Activated CD8-positive, alpha-beta T cell treated with anti-CD3 and anti-CD28 coated beads for 36 hours (primary cell): Measurements from ENCODE around the gene SLC34A1. TPM values are rescaled to one million over a fixed set of nuclear protein-coding genes. Genes with fewer than 3 reads are reported as not detected.

Source experiments
- ATAC-seq: fragments of 200-7000 bp; cut with Tn5 transposase; one replicate; pipeline ENCODE4 v1.10.0; 2021; ENCODE audit warnings: mild to moderate bottlenecking, moderate library complexity
- CTCF ChIA-PET: fragments of 350-600 bp; sonication (Branson Sonifier 250); formaldehyde crosslinking; loops from one replicate; lab custom pipeline; 2021; ENCODE audit warnings: antibody characterized with exemption; lab: Charles Lee
- POLR2A ChIA-PET: fragments of 350-600 bp; sonication (Branson Sonifier 250); formaldehyde crosslinking; loops from one replicate; lab custom pipeline; 2021; ENCODE audit warnings: antibody characterized with exemption; lab: Charles Lee
- DNase-seq: peaks from one replicate; pipeline ENCODE4 v3.0.0-alpha.2; 2020
- H3K27ac Mint-ChIP-seq: one replicate; pipeline ENCODE4 v1.8.0; 2021; ENCODE audit warnings: mild to moderate bottlenecking, mixed read lengths
- H3K27me3 Mint-ChIP-seq: one replicate; pipeline ENCODE4 v1.8.0; 2021; ENCODE audit warnings: mixed read lengths
- H3K36me3 Mint-ChIP-seq: one replicate; pipeline ENCODE4 v1.8.0; 2021; ENCODE audit warnings: low read depth, mixed read lengths
- H3K4me1 Mint-ChIP-seq: one replicate; pipeline ENCODE4 v1.8.0; 2021; ENCODE audit warnings: low read depth, mixed read lengths
- H3K4me3 Mint-ChIP-seq: one replicate; pipeline ENCODE4 v1.8.0; 2021; ENCODE audit warnings: mild to moderate bottlenecking, moderate library complexity, mixed read lengths
- H3K9me3 Mint-ChIP-seq: one replicate; pipeline ENCODE4 v1.8.0; 2021; ENCODE audit warnings: mixed read lengths
- intact Hi-C: fragments of 100-400 bp; cut with micrococcal nuclease; formaldehyde crosslinking; loops from one replicate; pipeline ENCODE4 v1.10.0; 2022
- total RNA-seq, 2 experiments: library from RNA; stranded (reverse); gene quantifications; one replicate each; pipeline ENCODE4 v1.2.3, GENCODE V29; 2021
- TF ChIP-seq, protein P1 (sequence below): fragments of 200-600 bp; IDR thresholded peaks from one replicate; pipeline ENCODE4 v1.8.0; 2022; ENCODE audit warnings: antibody characterized with exemption, mild to moderate bottlenecking

SLC34A1 gene
- total RNA-seq, 2 experiments from 2014 or later, result 0.29 to 0.43 TPM

DNA sequence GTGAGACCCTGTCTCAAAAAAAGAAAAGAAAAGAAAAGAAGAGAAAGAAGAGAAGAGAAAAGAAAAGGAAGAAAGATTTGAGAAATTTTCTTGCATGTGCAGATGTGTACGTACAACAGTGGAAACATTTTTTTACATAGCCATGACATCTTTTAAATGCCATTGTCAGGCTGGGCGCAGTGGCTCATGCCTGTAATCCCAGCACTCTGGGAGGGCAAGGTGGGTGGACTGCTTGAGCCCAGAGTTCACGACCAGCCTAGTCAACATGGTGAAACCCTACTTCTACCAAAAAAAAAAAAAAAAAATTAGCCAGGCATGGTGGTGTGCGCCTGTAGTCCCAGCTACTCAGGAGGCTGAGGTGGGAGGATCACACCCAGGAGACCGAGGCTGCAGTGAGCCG is 39.3 kb upstream of the SLC34A1 start:
- TF ChIP-seq, protein P1, sequence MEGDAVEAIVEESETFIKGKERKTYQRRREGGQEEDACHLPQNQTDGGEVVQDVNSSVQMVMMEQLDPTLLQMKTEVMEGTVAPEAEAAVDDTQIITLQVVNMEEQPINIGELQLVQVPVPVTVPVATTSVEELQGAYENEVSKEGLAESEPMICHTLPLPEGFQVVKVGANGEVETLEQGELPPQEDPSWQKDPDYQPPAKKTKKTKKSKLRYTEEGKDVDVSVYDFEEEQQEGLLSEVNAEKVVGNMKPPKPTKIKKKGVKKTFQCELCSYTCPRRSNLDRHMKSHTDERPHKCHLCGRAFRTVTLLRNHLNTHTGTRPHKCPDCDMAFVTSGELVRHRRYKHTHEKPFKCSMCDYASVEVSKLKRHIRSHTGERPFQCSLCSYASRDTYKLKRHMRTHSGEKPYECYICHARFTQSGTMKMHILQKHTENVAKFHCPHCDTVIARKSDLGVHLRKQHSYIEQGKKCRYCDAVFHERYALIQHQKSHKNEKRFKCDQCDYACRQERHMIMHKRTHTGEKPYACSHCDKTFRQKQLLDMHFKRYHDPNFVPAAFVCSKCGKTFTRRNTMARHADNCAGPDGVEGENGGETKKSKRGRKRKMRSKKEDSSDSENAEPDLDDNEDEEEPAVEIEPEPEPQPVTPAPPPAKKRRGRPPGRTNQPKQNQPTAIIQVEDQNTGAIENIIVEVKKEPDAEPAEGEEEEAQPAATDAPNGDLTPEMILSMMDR, result no peak
- intact Hi-C loops, result no loop called here
- Mint-ChIP-seq H3K4me1 (peaks cover 44% of the 10 kb centered on the region), H3K27ac (no peak overlapping the region), H3K36me3 (peaks cover 26% of the 10 kb centered on the region), H3K4me3 (no peak overlapping the region), H3K27me3 (no peaks in the 10 kb centered on the region), H3K9me3 (no peaks in the 10 kb centered on the region)
- CTCF ChIA-PET, result interaction anchor here (0.8 to 2.3 kb wide), 3 partner anchors 27 to 47 kb away, joined by 3 to 10 read pairs (median 7); no protein-coding TSS in a partner anchor
- DNase-seq (no peak), ATAC-seq (no peak)
- POLR2A ChIA-PET, result interaction anchor here (0.7 kb wide), 1 partner anchor 11 kb away, joined by 3 read pairs; no protein-coding TSS in a partner anchor

DNA sequence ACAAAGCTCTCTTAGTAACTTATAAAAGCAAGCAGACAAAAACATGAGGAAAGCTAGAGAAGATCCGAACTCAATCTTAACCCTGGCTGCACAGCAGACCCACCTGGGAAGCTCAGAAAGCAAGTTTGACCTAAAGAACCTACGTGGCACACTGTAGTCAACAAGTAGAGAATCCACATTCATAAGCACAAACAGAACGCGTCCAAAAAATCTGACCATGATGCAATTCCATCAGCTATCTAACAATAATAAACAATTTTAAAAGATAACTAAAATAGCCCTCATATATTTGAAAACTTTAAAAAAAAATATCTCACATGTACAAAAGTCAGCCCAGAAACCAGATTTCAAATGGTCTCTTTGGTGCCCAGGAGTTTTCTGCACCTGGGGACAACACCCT is 37.4 kb upstream of the SLC34A1 start:
- intact Hi-C loops, result no loop called here
- H3K4me1 Mint-ChIP-seq, result peaks cover 44% of the 10 kb centered on the region

DNA sequence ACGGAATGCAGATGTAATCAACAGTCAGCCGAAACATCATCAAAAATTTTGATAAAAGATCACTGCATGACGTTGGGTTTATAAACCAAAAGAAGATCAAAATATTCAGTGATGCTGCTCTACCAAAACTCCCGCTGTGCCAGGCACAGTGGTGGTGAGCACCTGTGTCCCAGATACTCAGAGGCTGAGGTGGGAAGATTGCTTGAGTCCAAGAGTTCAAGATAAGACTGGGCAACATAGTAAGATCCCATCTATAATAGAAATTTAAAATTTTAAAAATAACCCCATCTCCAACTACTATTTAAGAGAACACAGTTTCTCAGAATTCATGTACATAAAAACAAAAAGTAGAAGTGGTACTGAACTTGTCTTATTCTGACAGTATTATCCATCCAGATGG is 36.5 kb upstream of the SLC34A1 start:
- H3K9me3 Mint-ChIP-seq, result no peaks in the 10 kb centered on the region
- TF ChIP-seq, protein P1, result no peak
- peaks cover 21% of the 10 kb centered on the region for H3K36me3 Mint-ChIP-seq
- peak overlapping the region; percentile 46 for H3K27ac Mint-ChIP-seq
- no peak overlapping the region for H3K4me3 Mint-ChIP-seq
- ChIA-PET CTCF (interaction anchor here (2.6 to 5.3 kb wide), 2 partner anchors 12 to 31 kb away, joined by 11 to 28 read pairs; no protein-coding TSS in a partner anchor), POLR2A (no interaction called here)
- H3K27me3 Mint-ChIP-seq, result no peaks in the 10 kb centered on the region
- ATAC-seq (no peak), DNase-seq (no peak)
- intact Hi-C loops, result no loop called here
- H3K4me1 Mint-ChIP-seq, result peaks cover 44% of the 10 kb centered on the region

More for the DNA sequence above, 37.4 kb upstream of the SLC34A1 start:
- H3K27me3 Mint-ChIP-seq, result no peaks in the 10 kb centered on the region
- no peak overlapping the region for H3K4me3 Mint-ChIP-seq
- TF ChIP-seq, protein P1, result no peak
- ATAC-seq (no peak), DNase-seq (no peak)
- POLR2A ChIA-PET, result interaction anchor here (0.9 to 2.3 kb wide), 2 partner anchors 15 to 36 kb away, joined by 3 to 8 read pairs; no protein-coding TSS in a partner anchor
- no peaks in the 10 kb centered on the region for H3K9me3 Mint-ChIP-seq
- H3K27ac Mint-ChIP-seq, result no peak overlapping the region
- peaks cover 22% of the 10 kb centered on the region for H3K36me3 Mint-ChIP-seq
- CTCF ChIA-PET, result interaction anchor here (0.9 to 2.6 kb wide), 9 partner anchors 9 to 235 kb away, joined by 3 to 11 read pairs (median 6); no protein-coding TSS in a partner anchor

DNA sequence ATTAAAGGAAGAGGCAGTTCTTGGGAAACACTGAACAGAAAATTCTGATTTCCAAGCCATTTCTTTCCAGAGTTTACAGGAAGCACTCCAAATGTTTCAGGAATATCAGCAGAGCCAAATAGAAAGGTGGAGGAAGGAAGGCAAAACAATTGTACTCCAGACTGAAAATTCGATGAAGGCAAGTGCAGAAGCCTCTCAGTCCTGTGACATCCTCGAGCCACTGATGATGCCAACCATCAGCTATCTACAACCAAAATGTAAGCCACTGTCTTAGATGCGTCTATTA is 34.9 kb upstream of the SLC34A1 start:
- Mint-ChIP-seq H3K27ac (no peak overlapping the region), H3K36me3 (peaks cover 15% of the 10 kb centered on the region), H3K4me3 (peak overlapping the region; percentile 93), H3K4me1 (peaks cover 41% of the 10 kb centered on the region), H3K27me3 (no peaks in the 10 kb centered on the region), H3K9me3 (no peaks in the 10 kb centered on the region)
- ATAC-seq (no peak), DNase-seq (no peak)
- TF ChIP-seq, protein P1, result no peak
- POLR2A ChIA-PET, result interaction anchor here (3.5 to 4.2 kb wide), 2 partner anchors 11 to 37 kb away, joined by 15 to 19 read pairs; no protein-coding TSS in a partner anchor
- intact Hi-C loops, result no loop called here
- CTCF ChIA-PET, result interaction anchor here (0.9 to 5.3 kb wide), 6 partner anchors 23 to 108 kb away, joined by 3 to 28 read pairs (median 4); no protein-coding TSS in a partner anchor

DNA sequence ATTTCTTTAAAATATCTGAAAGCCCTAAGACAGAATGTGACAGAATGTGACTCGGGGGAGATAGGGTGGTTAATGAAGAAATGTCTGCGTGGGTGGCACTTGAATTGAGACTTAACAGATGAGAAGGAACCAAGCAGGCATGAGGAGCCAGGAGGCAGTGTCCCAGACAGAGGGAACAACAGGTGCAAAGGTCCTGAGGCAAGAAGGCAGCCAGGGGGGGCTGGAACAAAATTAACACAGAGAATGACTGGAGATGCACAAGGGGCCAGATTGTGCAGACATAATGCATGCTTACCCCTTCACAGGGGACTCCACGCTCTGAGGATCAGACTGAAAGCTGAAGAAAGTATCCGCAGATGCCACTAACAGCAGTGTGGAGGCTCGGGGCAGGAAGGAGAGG is 34.5 kb upstream of the SLC34A1 start:
- ChIA-PET POLR2A (interaction anchor here (3.5 to 4.2 kb wide), 2 partner anchors 11 to 37 kb away, joined by 15 to 19 read pairs; no protein-coding TSS in a partner anchor), CTCF (interaction anchor here (0.9 to 5.3 kb wide), 7 partner anchors 22 to 236 kb away, joined by 3 to 28 read pairs (median 5); no protein-coding TSS in a partner anchor)
- H3K4me3 Mint-ChIP-seq, result peak overlapping the region; percentile 93
- DNase-seq, result no peak
- H3K27ac Mint-ChIP-seq, result peak overlapping the region; percentile 72
- no peak for ATAC-seq
- H3K36me3 Mint-ChIP-seq, result peaks cover 18% of the 10 kb centered on the region
- no peaks in the 10 kb centered on the region for H3K27me3 Mint-ChIP-seq
- H3K9me3 Mint-ChIP-seq, result peaks cover 3% of the 10 kb centered on the region
- H3K4me1 Mint-ChIP-seq, result peaks cover 46% of the 10 kb centered on the region
- TF ChIP-seq, protein P1, result no peak
- intact Hi-C loops, result no loop called here
